Measurements from ENCODE around the gene LSM14A. TPM values are rescaled to one million over a fixed set of nuclear protein-coding genes. Genes with fewer than 3 reads are reported as not detected.
"Not testable (repeated sequence)": the region's sequence is repeated elsewhere in the genome, so short reads cannot be mapped to it uniquely, and the experiment has no call there.

The LSM14A gene
- polyA plus RNA-seq, 1 experiment: 79.6 TPM

GRCh38 chr19:34193876-34194275 lies 21.6 kb downstream of the LSM14A start:
- POLR2A ChIA-PET: no interaction called here
- Histone ChIP-seq H3K4me3 (ENCODE audit: low read depth, low read length) (no peak overlapping the region), H3K27me3 (ENCODE audit: control insufficient read depth, insufficient read depth, low read length) (no peaks in the 10 kb centered on the region), H3K36me3 (ENCODE audit: control insufficient read depth, insufficient read depth, low read length) (peaks cover 7% of the 10 kb centered on the region)
- no peak for TF ChIP-seq CTCF (IDR thresholded peaks at IDR 0.05; ENCODE audit: insufficient read depth, low read depth, low read length)
- DNase-seq (ENCODE audit: low read depth): no peak
- CTCF ChIA-PET: interaction anchor here (0.6 to 1.0 kb wide), 4 partner anchors 25 to 153 kb away, joined by 3 to 4 read pairs (median 3); no protein-coding TSS in a partner anchor

GRCh38 chr19:34201133-34201532 lies 28.8 kb downstream of the LSM14A start:
- DNase-seq (ENCODE audit: low read depth): no peak
- no peaks in the 10 kb centered on the region for H3K27me3 ChIP-seq (ENCODE audit: control insufficient read depth, insufficient read depth, low read length)
- POLR2A ChIA-PET: no interaction called here
- H3K36me3 ChIP-seq (ENCODE audit: control insufficient read depth, insufficient read depth, low read length): peaks cover 8% of the 10 kb centered on the region
- H3K4me3 ChIP-seq (ENCODE audit: low read depth, low read length): no peak overlapping the region
- CTCF ChIA-PET: interaction anchor here (0.7 to 1.3 kb wide), 3 partner anchors 18 to 145 kb away, joined by 3 to 5 read pairs (median 3); no protein-coding TSS in a partner anchor
- no peak for TF ChIP-seq CTCF (IDR thresholded peaks at IDR 0.05; ENCODE audit: insufficient read depth, low read depth, low read length)

- H3K27me3 ChIP-seq (ENCODE audit: control insufficient read depth, insufficient read depth, low read length); POLR2A ChIA-PET; DNase-seq (ENCODE audit: low read depth); H3K36me3 ChIP-seq (ENCODE audit: control insufficient read depth, insufficient read depth, low read length); H3K4me3 ChIP-seq (ENCODE audit: low read depth, low read length): not testable (repeated sequence)
- CTCF ChIA-PET: interaction anchor here (0.6 to 1.6 kb wide), 3 partner anchors 11 to 921 kb away, joined by 3 to 6 read pairs (median 5); no protein-coding TSS in a partner anchor
These were observed 33.0 kb downstream of the LSM14A start for GRCh38 chr19:34205324-34205723.

- no peak for DNase-seq (ENCODE audit: low read depth)
- Histone ChIP-seq H3K36me3 (ENCODE audit: control insufficient read depth, insufficient read depth, low read length) (peaks cover 3% of the 10 kb centered on the region), H3K4me3 (ENCODE audit: low read depth, low read length) (no peak overlapping the region), H3K27me3 (ENCODE audit: control insufficient read depth, insufficient read depth, low read length) (no peaks in the 10 kb centered on the region)
- POLR2A ChIA-PET: no interaction called here
- CTCF ChIA-PET: interaction anchor here (1.2 kb wide), 1 partner anchor 137 kb away, joined by 3 read pairs; no protein-coding TSS in a partner anchor
- no peak for TF ChIP-seq CTCF (IDR thresholded peaks at IDR 0.05; ENCODE audit: insufficient read depth, low read depth, low read length)
These were observed 36.1 kb downstream of the LSM14A start for GRCh38 chr19:34208291-34208884.

- no peak for TF ChIP-seq CTCF (IDR thresholded peaks at IDR 0.05; ENCODE audit: insufficient read depth, low read depth, low read length)
- ChIA-PET POLR2A (no interaction called here), CTCF (interaction anchor here (1.2 to 1.3 kb wide), 3 partner anchors 9 to 136 kb away, joined by 3 to 7 read pairs (median 3); no protein-coding TSS in a partner anchor)
- H3K36me3 ChIP-seq (ENCODE audit: control insufficient read depth, insufficient read depth, low read length): peaks cover 3% of the 10 kb centered on the region
- DNase-seq (ENCODE audit: low read depth): no peak
- H3K4me3 ChIP-seq (ENCODE audit: low read depth, low read length): no peak overlapping the region
- H3K27me3 ChIP-seq (ENCODE audit: control insufficient read depth, insufficient read depth, low read length): no peaks in the 10 kb centered on the region
These were observed 37.4 kb downstream of the LSM14A start for GRCh38 chr19:34209726-34210125.

- no peak for TF ChIP-seq CTCF (IDR thresholded peaks at IDR 0.05; ENCODE audit: insufficient read depth, low read depth, low read length)
- POLR2A ChIA-PET: no interaction called here
- DNase-seq (ENCODE audit: low read depth): no peak
- CTCF ChIA-PET: no interaction called here
- H3K36me3 ChIP-seq (ENCODE audit: control insufficient read depth, insufficient read depth, low read length): peaks cover 6% of the 10 kb centered on the region
- H3K4me3 ChIP-seq (ENCODE audit: low read depth, low read length): no peak overlapping the region
- H3K27me3 ChIP-seq (ENCODE audit: control insufficient read depth, insufficient read depth, low read length): no peaks in the 10 kb centered on the region
These were observed 41.0 kb downstream of the LSM14A start for GRCh38 chr19:34213283-34213682.
